Measurements from ENCODE around the gene C16orf54.
"Not testable (repeated sequence)": the region's sequence is repeated elsewhere in the genome, so short reads cannot be mapped to it uniquely, and the experiment has no call there.

C16orf54 gene

DNA sequence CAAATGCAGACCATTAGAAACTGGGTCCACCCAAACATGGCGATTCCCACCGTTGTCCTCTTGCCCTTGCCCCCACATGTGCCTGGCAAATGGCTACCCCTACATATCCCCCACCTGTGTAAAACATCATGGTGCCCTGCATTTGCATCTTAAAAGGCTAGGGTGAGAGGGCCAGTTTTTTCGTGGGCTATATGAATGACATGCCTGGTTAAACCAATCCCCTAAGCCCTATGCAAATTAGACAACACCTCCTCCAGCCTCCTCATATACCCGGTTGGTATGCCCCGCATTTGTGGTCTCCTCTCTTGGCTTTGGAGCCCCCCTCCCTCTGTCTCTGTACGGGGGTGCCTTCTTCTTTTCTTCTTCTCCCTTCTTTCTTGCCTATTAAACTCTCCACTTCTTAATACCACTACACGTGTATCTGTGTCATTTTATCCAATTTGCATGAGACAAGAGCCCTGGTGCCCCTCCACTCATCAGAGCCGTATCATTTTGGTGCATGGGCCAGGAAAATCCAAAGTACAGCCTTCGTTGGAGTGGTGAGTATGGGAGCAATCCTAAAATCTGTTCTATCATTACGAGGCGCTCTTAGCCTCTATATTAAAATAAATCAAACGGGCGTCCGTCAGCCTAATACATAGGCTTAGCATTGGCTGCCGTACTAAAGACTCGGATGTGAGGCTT, 36.7 kb downstream of the C16orf54 start:
- no peak for DNase-seq (ENCODE audit: low read depth)

DNA sequence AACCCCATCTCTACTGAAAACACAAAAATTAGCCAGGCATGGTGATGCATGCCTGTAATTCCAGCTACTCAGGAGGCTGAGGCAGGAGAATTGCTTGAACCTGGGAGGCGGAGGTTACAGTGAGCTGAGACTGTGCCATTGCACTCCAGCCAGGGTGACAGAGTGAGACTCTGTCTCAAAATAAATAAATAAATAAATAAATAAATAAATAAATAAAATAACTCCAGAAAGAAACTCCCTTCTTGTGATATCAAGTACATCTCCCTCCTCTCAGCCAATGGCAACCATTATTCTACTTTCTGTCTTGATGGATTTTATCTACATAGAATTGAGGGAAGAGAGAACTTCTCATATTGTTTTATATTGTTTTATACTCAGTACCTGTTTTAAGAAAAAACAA, 38.6 kb downstream of the C16orf54 start:
- DNase-seq (ENCODE audit: low read depth) = not testable (repeated sequence)

DNA sequence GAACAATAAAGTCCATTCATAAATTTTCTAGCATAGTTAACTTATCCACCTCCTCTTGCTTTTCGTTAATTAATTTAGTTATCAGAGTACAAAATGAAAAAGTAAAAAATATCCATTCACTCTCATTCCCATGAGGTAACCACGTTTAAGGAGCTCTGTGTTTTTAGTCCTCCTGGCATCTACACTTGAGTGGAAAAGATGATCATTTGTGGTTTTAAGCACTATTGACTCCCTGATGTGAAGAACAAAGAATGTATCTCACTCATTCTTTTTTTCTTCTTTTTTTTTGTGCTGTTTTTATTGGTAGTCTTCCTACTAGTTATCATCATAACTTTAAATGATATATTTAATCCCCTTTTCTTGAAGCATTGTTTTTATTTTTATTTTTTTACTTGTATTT, 40.8 kb downstream of the C16orf54 start:
- no peak for DNase-seq (ENCODE audit: low read depth)

DNA sequence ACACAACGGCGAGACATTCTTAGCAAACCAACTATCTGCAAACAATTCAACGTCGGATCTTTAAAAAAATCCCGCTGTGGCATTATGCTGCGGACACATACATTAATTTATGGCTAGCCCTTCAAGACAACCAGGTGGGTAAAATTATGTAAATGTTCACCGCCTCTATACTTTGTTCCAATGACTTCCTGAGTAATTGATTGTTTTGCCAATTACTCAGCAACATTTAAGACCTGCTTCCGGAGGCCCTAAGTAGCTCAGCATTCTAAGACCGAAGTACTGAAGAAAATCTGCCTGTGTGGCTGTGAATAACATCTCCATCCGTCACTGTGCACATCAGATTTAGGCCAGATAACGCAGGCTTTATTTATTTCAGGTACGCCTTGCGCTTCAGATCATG, 43.5 kb downstream of the C16orf54 start:
- DNase-seq (ENCODE audit: low read depth) = no peak

DNA sequence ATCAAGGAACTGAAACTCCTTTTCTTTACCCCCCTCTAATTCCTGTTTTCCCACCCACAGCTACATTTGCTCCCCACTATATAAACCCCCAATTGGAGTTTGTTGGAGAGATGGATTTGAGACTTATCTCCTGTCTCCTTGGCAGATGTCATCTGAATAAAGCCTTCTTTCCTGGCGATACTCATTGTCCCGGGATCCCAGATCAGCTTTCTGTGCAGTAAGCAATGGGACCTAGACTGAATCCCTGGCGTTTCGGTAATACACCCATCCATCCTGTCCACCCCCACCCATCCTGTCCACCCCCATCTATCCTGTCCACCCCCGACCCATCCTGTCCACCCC, 44.6 kb downstream of the C16orf54 start:
- DNase-seq (ENCODE audit: low read depth) = no peak

DNA sequence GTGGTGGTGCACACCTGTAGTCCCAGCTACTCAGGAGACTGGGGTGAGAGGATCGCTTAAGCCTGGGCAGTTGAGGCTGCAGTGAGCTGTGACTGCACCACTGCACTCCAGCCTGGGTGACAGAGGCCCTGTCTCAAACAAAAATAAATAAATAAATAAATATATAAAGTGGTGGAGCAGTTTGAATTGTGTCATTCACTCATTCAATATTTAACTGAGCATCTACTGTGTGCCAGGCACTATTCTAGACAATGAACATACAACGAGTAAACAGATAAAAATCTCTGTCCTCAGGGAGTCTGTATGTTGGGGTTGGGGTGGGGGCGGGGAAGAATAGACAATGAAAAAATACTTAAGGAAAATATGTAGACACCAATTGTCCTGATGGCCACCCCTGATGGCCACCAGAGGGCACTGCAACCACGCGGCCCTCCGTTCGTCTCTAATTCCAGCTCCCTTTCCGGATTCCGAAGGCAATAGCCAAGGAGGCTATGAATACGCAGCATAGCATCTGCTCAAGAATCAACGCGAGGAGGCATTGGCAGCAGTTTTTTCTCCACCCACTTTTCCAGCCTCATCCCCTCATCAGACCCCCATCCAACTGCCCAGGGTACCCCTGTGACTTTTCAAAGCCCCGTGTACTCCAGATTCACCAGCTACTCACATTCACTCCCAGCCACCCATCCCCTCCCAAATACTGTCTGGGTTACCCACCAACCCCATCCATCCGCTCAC, 45.4 kb downstream of the C16orf54 start:
- DNase-seq (ENCODE audit: low read depth) = peak; percentile 87

DNA sequence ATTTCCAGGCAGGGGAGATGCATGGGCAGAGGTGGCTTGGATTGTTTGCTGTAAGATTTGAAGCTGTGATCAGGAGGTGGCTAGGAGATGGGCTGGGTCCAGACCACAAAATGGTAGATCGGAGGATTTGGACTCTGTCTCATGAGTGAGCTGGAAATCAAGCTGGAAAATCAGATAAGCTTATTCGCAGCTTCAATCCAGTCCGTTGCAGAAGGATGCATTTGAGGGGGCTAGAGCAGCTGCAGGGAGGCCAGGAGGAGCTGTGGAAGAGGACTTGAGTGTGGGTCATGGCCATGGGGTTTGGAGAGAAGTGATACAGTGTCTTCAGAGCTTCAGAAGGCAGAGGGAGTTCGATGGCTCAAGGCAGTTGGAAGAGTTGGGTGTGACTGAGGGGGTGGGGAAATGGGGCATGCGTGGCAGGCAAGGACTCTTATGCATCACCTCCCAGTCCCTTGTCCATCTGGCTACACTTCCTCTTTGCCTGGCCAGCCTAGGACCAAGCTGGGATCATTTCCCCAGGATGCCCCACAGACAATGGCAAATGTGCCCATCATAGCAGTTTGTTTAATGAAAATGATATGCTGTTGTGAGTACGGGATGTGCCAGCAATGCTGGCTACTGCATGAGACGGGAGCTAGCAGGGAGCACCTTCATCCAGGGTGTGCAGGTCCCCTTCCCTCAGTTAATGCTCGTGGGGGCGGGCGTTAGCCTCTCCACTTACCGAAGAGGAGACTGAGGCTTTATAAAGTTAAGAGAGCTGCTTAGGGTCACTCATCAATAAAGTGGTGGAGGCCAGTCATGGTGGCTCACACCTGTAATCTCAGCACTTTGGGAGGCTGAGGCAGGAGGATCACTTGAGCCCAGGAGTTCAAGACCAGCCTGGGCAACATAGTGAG, 46.2 kb downstream of the C16orf54 start:
- DNase-seq (ENCODE audit: low read depth) = no peak

DNA sequence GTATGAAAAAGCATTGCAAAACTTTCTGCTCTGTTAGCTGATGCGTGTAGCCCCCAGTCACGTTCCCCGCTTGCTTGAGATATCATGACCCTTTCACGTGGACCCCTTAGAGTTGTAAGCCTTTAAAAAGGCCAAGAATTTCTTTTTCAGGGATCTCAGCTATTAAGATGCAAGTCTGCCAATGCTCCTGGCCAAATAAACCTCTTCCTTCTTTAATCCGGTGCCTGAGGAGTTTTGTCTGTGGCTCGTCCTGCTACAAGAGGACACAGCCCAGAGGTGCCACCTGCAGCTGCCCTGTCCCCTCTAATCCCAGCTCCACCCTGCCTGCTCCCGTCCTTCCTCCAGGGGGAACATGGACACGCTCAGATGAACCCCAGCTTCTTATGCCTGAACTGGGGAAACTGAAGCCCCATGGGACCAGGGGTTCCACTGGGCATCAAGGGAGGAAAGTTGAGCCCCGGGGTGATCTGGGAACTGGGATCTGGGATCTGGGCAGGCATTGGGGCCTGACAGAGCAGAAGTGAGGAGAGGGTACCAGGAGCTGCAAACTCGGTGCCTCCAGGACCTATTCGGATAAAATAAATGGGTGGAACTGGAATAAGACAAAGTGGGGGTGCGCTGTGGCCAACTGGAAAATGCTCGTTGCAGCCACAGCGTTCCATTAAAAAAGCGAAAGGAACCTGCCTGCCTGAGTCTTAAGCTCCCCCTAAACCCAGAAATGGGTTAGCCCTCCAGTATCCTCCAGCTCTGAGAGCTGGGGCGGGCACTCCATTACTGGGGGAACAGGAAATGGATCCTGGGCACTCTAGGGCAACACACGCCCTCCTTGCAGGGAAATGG, 47.1 kb downstream of the C16orf54 start:
- DNase-seq (ENCODE audit: low read depth) = no peak

DNA sequence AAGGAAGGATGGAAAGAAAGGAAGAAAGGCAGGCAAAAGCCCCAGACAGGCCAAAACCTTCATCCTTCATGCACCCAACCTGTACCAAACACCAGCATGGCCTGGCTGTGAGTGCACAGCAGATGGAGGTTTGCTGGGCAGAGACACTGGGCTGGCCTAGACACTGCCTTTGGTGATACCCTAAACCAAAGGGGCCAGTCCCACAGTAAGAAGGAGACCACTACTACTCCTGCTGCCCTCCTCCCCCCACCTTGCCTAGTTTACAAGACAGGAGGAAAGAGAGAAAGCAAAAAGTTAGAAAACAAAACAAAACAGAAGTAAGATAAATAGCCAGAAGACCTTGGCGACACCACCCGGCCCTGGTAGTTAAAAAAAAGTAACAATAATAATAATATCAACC, 47.7 kb downstream of the C16orf54 start:
- no peak for DNase-seq (ENCODE audit: low read depth)

DNA sequence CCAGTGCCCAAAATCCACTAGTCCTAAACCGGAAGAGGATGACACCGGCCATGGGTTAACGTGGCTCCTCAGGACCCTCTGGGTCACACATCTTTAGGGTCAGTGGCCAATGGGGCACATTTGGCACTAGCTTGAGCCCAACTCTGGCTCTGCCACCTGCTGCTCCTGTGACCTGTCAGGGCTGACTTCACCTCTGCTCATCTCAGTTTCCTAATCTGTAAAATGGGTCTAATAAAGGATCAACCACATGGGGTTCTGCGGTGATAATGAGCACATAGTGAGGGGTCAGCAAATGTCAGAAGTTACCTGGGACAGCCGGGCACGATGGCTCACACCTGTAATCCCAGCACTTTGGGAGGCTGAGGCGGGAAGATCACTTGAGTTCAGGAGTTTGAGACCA, 48.4 kb downstream of the C16orf54 start:
- no peak for DNase-seq (ENCODE audit: low read depth)

DNA sequence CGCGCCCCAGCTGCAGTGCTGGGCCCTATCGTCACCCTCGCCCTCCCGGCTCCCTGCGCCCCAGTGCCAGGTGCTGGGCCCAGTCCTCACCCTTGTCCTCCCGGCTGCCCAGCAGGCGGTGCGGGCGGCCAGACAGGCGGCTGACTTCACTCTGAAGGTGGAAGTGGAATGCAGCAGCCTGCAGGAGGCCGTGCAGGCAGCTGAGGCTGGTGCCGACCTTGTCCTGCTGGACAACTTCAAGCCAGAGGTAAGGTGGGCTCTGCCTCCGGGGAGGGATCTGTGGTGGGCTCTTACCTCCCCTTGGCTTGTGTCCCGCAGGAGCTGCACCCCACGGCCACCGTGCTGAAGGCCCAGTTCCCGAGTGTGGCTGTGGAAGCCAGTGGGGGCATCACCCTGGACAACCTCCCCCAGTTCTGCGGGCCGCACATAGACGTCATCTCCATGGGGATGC, 48.9 kb downstream of the C16orf54 start:
- no peak for DNase-seq (ENCODE audit: low read depth)

DNA sequence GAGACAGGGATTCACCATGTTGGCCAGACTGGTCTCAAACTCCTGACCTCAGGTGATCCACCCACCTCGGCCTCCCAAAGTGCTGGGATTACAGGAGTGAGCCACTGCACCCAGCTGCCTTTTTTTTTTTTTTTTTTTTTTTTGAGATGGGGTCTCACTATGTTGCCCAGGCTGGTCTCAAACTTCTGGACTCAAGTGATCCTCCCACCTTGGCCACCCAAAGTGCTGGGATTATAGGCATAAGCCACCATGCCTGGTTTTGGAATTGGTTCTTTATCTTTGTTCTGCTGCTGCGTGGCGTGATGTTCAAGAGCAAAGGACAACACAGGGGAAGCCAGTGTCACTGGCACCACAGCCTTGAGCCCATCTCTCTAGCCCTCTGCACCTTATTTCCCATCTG, 50.1 kb downstream of the C16orf54 start:
- not testable (repeated sequence) for DNase-seq (ENCODE audit: low read depth)

DNA sequence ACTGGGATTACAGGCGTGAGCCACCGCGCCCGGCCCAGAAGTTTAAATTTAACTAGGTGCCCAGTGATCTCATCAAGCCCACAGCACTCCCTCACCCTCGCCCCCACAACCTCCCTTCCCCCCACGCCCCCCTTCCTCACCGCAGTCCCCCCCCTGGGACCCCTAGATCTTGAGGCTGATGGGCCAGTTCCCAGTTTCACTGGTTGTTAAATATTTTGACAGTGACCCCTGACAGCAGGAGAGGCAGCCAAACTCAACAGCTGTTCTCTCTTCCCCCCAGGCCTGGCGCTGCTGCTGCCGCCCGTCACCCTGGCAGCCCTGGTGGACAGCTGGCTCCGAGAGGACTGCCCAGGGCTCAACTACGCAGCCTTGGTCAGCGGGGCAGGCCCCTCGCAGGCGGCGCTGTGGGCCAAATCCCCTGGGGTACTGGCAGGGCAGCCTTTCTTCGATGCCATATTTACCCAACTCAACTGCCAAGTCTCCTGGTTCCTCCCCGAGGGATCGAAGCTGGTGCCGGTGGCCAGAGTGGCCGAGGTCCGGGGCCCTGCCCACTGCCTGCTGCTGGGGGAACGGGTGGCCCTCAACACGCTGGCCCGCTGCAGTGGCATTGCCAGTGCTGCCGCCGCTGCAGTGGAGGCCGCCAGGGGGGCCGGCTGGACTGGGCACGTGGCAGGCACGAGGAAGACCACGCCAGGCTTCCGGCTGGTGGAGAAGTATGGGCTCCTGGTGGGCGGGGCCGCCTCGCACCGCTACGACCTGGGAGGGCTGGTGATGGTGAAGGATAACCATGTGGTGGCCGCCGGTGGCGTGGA, 51.2 kb downstream of the C16orf54 start:
- no peak for DNase-seq (ENCODE audit: low read depth)

DNA sequence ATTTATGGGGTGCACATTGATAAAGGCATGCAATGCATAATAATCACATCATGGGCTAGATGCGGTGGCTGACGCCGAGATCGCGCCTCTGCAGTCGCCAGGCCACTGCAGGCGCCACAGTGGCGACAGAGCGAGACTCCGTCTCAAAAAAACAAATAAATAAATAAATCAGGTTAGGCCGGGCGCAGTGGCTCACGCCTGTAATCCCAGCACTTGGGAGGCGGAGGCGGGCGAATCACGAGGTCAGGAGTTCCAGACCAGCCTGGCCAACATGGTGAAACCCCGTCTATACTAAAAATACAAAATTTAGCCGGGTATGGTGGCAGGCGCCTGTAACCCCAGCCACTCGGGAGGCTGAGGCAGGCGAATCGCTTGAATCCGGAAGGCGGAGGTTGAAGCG, 53.2 kb downstream of the C16orf54 start:
- DNase-seq (ENCODE audit: low read depth) = not testable (repeated sequence)
